GM12874 (cell line): ENCODE measurements around the gene CCDC30.

Experiments used
- CTCF ChIP-seq: IDR thresholded peaks from 2 replicates; pipeline ENCODE4 v1.5.1; 2011; ENCODE audit warnings: low read depth, mild to moderate bottlenecking, control low read depth, low read length, moderate library complexity; ENCODE audit not compliant: insufficient read depth

The CCDC30 gene

DNA sequence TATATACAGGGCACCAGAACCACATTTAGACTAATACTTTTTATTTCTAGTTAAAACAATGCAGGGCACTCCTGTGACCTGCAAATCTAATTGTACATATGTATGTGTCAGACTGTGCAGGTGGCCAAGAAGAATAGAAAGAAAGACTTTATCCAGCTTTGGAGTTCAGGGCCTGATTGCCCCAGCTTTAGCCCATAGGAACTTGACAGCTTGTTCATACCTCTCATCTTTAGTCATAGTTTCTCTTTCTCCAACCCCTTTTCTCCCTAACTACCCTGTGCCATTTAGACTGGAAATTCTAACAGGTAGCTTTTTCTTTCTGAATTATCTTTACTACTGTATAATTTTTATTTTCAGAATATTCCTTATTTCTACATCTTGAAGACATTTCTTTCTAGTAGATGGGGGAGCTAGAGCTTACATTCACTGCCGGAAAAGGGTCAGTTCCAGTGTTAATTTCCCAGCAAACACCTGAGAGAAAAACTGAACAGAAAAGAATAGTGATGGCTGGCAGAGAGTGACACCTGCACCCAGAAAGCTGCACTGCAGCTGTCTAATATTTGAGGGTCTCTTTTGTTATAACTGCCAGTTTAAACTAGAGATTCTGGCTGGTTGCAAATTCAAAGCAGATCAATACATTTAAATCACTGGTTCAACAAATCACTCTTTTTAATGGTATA lies 227.5 kb downstream of the CCDC30 start:
- TF ChIP-seq CTCF: no peak

- TF ChIP-seq CTCF: no peak
Observed at GRCh38 chr1:42691157-42691498, 228.0 kb downstream of the CCDC30 start.

GRCh38 chr1:42692461-42692860 lies 229.4 kb downstream of the CCDC30 start:
- no peak for TF ChIP-seq CTCF

- TF ChIP-seq CTCF: no peak
Observed at GRCh38 chr1:42692911-42693310, 229.8 kb downstream of the CCDC30 start.

- no peak for TF ChIP-seq CTCF
Observed at GRCh38 chr1:42698081-42698813, 235.2 kb downstream of the CCDC30 start.

DNA sequence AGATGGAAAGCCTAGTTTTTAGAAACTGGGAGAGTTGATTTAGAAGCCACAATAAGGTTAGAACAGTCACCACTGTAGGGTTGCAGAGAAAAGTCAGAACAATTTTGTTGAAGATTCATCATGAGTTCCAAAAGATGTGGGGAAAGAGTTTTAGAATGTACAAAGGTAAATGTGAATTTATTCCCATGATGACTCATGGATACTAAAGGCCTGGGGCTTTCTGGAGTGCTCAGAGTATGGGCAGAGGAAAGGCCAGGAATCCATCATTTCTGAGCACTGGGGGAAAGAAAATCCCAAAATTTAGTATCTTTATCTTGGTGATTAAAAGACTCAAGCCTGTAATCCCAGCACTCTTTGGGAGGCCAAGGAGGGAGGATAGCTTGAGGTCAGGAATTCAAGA lies 236.9 kb downstream of the CCDC30 start:
- no peak for TF ChIP-seq CTCF

GRCh38 chr1:42703888-42704464 lies 240.9 kb downstream of the CCDC30 start:
- no peak for TF ChIP-seq CTCF
